Mesenchymal stem cell (in vitro differentiated cells and primary cell): ENCODE data around the gene ALPL.

Source experiments
- DNase-seq: peaks from one replicate; pipeline ENCODE4 v3.0.0-alpha.2; 2013
- H2AFZ ChIP-seq: one replicate; pipeline ENCODE4 v1.6.1; 2013; ENCODE audit warnings: low read depth, mild to moderate bottlenecking, control low read depth, inconsistent platforms, low read length, moderate library complexity
- H2AK5ac ChIP-seq: 2 replicates; pipeline ENCODE4 v1.6.1; 2013; ENCODE audit warnings: low read length, moderate library complexity, mild to moderate bottlenecking, inconsistent platforms; ENCODE audit not compliant: severe bottlenecking
- H2BK120ac ChIP-seq: one replicate; pipeline ENCODE4 v1.6.1; 2013; ENCODE audit warnings: low read depth, mild to moderate bottlenecking, inconsistent platforms, low read length, moderate library complexity
- H2BK12ac ChIP-seq, 2 experiments: one replicate each; pipeline ENCODE4 v1.6.1; 2013; ENCODE audit warnings: inconsistent platforms in 2 of 2, low read length in 2 of 2, mild to moderate bottlenecking in 2 of 2, moderate library complexity in 2 of 2, control low read depth in 1 of 2
- H2BK15ac ChIP-seq: one replicate; pipeline ENCODE4 v1.6.1; 2013; ENCODE audit warnings: mild to moderate bottlenecking, low read depth, inconsistent platforms; ENCODE audit not compliant: poor library complexity, severe bottlenecking
- H2BK5ac ChIP-seq: 2 replicates; pipeline ENCODE4 v1.6.1; 2013; ENCODE audit warnings: low read depth, mild to moderate bottlenecking, low read length, control low read depth, inconsistent platforms; ENCODE audit not compliant: poor library complexity, severe bottlenecking
- H3K14ac ChIP-seq, 2 experiments: one replicate each; pipeline ENCODE4 v1.6.1; 2013; ENCODE audit warnings: inconsistent platforms in 2 of 2, low read length in 2 of 2, control low read depth in 1 of 2, mild to moderate bottlenecking in 1 of 2, moderate library complexity in 1 of 2
- H3K18ac ChIP-seq, 2 experiments: one replicate each; pipeline ENCODE4 v1.6.1; 2013; ENCODE audit warnings: inconsistent platforms in 2 of 2, low read length in 2 of 2, control low read depth in 1 of 2, low read depth in 1 of 2, mild to moderate bottlenecking in 1 of 2
- H3K23ac ChIP-seq, 2 experiments: one replicate each; pipeline ENCODE4 v1.6.1; 2013; ENCODE audit warnings: inconsistent platforms in 2 of 2, low read length in 2 of 2, mild to moderate bottlenecking in 2 of 2, moderate library complexity in 2 of 2, control low read depth in 1 of 2
- H3K27ac ChIP-seq: 2 replicates; pipeline ENCODE4 v1.5.1; 2013; ENCODE audit warnings: mild to moderate bottlenecking, moderate library complexity, low read length, control low read depth, inconsistent platforms; ENCODE audit not compliant: poor library complexity, severe bottlenecking
- H3K27me3 ChIP-seq, 2 experiments: 2 replicates each; pipeline versions ENCODE4 v1.6.1 to v1.7.0; 2013; ENCODE audit warnings: low read length in 2 of 2, mild to moderate bottlenecking in 2 of 2, moderate library complexity in 2 of 2, control low read depth in 1 of 2, inconsistent platforms in 1 of 2; ENCODE audit not compliant: control insufficient read depth in 1 of 2, insufficient read depth in 1 of 2
- H3K36me3 ChIP-seq, 2 experiments: 2 replicates each; pipeline versions ENCODE4 v1.6.1 to v1.7.0; 2013; ENCODE audit warnings: low read length in 2 of 2, control low read depth in 1 of 2, inconsistent platforms in 1 of 2, low read depth in 1 of 2, mild to moderate bottlenecking in 1 of 2; ENCODE audit not compliant: insufficient read depth in 2 of 2, control insufficient read depth in 1 of 2
- H3K4ac ChIP-seq, 2 experiments: one replicate each; pipeline ENCODE4 v1.6.1; 2013; ENCODE audit warnings: inconsistent platforms in 2 of 2, low read length in 2 of 2, mild to moderate bottlenecking in 2 of 2, moderate library complexity in 2 of 2, control low read depth in 1 of 2, low read depth in 1 of 2
- H3K4me1 ChIP-seq: 2 replicates; pipeline ENCODE4 v1.6.1; 2013; ENCODE audit warnings: low read depth, low read length, control low read depth; ENCODE audit not compliant: control insufficient read depth, insufficient read depth
- H3K4me2 ChIP-seq: 2 replicates; pipeline ENCODE4 v1.6.1; 2013; ENCODE audit warnings: low read length, mild to moderate bottlenecking, inconsistent platforms; ENCODE audit not compliant: poor library complexity, severe bottlenecking
- H3K4me3 ChIP-seq, 2 experiments: 2 replicates each; pipeline versions ENCODE4 v1.5.1 to v1.7.0; 2013; ENCODE audit warnings: low read length in 2 of 2, mild to moderate bottlenecking in 2 of 2, control low read depth in 1 of 2, low read depth in 1 of 2; ENCODE audit not compliant: insufficient read depth in 1 of 2
- H3K79me1 ChIP-seq: replicated peaks from 2 replicates; pipeline ENCODE4 v1.6.1; 2013; ENCODE audit warnings: mild to moderate bottlenecking, control low read depth, low read length, inconsistent platforms; ENCODE audit not compliant: poor library complexity, severe bottlenecking
- H3K9ac ChIP-seq: 2 replicates; pipeline ENCODE4 v1.7.0; 2013; ENCODE audit warnings: mild to moderate bottlenecking, low read length, moderate library complexity
- H3K9me3 ChIP-seq: 2 replicates; pipeline ENCODE4 v1.7.0; 2013; ENCODE audit warnings: mild to moderate bottlenecking, low read length; ENCODE audit not compliant: control insufficient read depth
- H4K8ac ChIP-seq: one replicate; pipeline ENCODE4 v1.6.1; 2013; ENCODE audit warnings: inconsistent platforms, mild to moderate bottlenecking, low read length, moderate library complexity
- H4K91ac ChIP-seq: one replicate; pipeline ENCODE4 v1.6.1; 2013; ENCODE audit warnings: mild to moderate bottlenecking, low read length, inconsistent platforms
- WGBS: methylation state at CpG from one replicate; pipeline ENCODE4 v1.1.7; 2013; ENCODE audit warnings: mixed read lengths; 5-methylcytosine and 5-hydroxymethylcytosine counted together

Gene ALPL

DNA sequence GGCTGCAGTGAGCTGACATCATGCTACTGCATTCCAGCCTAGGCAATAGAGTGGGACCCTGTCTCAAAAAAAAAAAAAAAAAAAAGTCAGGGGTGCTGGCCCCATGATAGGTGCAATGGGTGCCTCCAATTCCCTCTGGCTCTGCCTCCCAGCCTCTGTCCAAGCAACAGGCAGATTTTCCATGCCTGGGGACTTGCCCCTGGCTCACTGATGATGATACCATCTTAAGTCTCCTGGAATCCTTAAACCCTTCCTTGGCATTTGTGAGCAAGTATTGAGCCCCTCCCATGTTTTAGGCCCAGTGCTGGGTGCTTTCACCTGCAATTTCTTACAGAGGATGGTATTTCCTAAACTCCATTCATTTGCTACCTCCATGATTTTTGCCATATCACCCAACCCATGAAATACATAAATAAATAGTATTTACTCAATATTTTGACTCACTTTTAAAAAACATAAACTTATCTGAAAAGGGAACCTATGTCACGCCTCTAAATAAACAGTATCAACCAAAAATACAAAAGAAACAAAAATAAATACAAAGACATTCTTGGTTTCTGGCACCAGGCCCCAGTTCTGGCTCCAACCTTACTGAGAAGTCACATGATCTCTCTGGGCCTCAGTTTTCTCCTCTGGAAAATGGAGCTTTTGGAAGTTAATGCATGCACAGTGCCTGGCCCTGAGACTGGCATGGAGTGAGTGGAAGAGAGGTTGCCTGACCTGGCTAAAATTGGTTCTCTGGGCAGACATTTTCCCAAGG lies 1.5 kb upstream of the ALPL start:
- H2BK5ac ChIP-seq = no peak overlapping the region
- no peak overlapping the region for H3K23ac ChIP-seq
- H2BK120ac ChIP-seq = no peak overlapping the region
- no peak overlapping the region for H2AFZ ChIP-seq
- no peak overlapping the region for H3K4ac ChIP-seq
- H2AK5ac ChIP-seq = no peak overlapping the region
- H2BK12ac ChIP-seq = no peak overlapping the region
- H3K36me3 ChIP-seq = no peaks in the 10 kb centered on the region
- H3K4me1 ChIP-seq = peaks cover 27% of the 10 kb centered on the region
- H4K91ac ChIP-seq = no peak overlapping the region
- 85% methylated on average over 1 of the region's 1 CpG for whole genome bisulfite sequencing
- no peak overlapping the region for H3K18ac ChIP-seq
- H3K4me2 ChIP-seq = no peak overlapping the region
- H3K27me3 ChIP-seq = peaks cover 10 to 57% of the 10 kb centered on the region in 2 experiments
- no peak overlapping the region for H3K14ac ChIP-seq
- no peaks in the 10 kb centered on the region for H3K79me1 ChIP-seq
- DNase-seq = no peak
- H3K27ac ChIP-seq = no peak overlapping the region
- H2BK15ac ChIP-seq = no peak overlapping the region
- H3K4me3 ChIP-seq = no peak overlapping the region
- no peak overlapping the region for H4K8ac ChIP-seq
- no peaks in the 10 kb centered on the region for H3K9me3 ChIP-seq
- H3K9ac ChIP-seq = no peak overlapping the region

- no peak overlapping the region for H3K23ac ChIP-seq
- H4K91ac ChIP-seq = no peak overlapping the region
- H2BK120ac ChIP-seq = no peak overlapping the region
- peaks cover 29% of the 10 kb centered on the region for H3K4me1 ChIP-seq
- peak overlapping the region; percentile 84 for H3K9ac ChIP-seq
- H3K79me1 ChIP-seq = no peaks in the 10 kb centered on the region
- no peak overlapping the region for H3K27ac ChIP-seq
- peak overlapping the region; percentile 78 for H4K8ac ChIP-seq
- H3K9me3 ChIP-seq = no peaks in the 10 kb centered on the region
- no peak overlapping the region for H2AFZ ChIP-seq
- no peak overlapping the region for H2AK5ac ChIP-seq
- peak overlapping the region; percentile 78 for H3K4me2 ChIP-seq
- peak overlapping the region; percentile 9 for H2BK15ac ChIP-seq
- peaks cover 10 to 61% of the 10 kb centered on the region in 2 experiments for H3K27me3 ChIP-seq
- no peak overlapping the region for H3K18ac ChIP-seq
- H2BK12ac ChIP-seq = no peak overlapping the region
- H2BK5ac ChIP-seq = no peak overlapping the region
- H3K4ac ChIP-seq = peak overlapping the region in 1 of 2 experiments; percentile 24
- no peaks in the 10 kb centered on the region for H3K36me3 ChIP-seq
- H3K4me3 ChIP-seq = peak overlapping the region in 1 of 2 experiments; percentile 75
- peak; percentile 55 for DNase-seq
- 19% methylated on average over 15 of the region's 45 CpGs for WGBS
- H3K14ac ChIP-seq = no peak overlapping the region
These were observed 458 bp upstream of the ALPL start for GRCh38 chr1:21508580-21509350.

DNA sequence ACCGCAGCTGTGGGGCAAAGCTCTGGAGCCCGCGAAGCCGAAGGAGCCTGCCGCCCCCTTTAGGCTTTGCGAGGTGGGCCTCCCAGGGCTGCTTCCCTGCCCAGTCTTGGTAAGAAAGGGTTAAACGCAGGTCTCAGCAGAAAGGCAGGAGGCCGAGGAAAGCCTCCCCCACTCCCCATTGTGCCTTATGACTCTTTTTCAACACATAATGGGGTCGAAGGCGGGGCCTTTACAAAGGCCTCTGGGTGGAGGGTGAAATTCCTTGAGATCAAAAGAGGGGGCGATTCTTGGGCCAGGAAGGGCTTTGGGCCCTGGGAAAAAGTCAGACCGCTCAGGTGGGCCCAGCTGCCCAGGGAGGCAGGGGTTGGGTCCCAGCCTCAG lies 880 bp downstream of the ALPL start:
- Histone ChIP-seq H3K4me1 (peaks cover 40% of the 10 kb centered on the region), H3K36me3 (no peaks in the 10 kb centered on the region), H3K14ac (peak overlapping the region in 1 of 2 experiments; percentile 7), H3K4me2 (peak overlapping the region; percentile 84), H2BK5ac (no peak overlapping the region), H3K27me3 (peaks cover 10 to 66% of the 10 kb centered on the region in 2 experiments), H4K91ac (no peak overlapping the region), H2AK5ac (peak overlapping the region; percentile 24), H3K9me3 (no peaks in the 10 kb centered on the region), H3K79me1 (no peaks in the 10 kb centered on the region), H3K9ac (peak overlapping the region; percentile 64), H3K4ac (no peak overlapping the region), H3K4me3 (peak overlapping the region; percentile 51 to 79), H3K23ac (no peak overlapping the region), H2BK120ac (no peak overlapping the region), H2BK12ac (peak overlapping the region; percentile 31 to 57), H2AFZ (no peak overlapping the region), H3K18ac (no peak overlapping the region), H3K27ac (no peak overlapping the region), H4K8ac (no peak overlapping the region), H2BK15ac (peak overlapping the region; percentile 73)
- WGBS = 29% methylated on average over 12 of the region's 12 CpGs
- DNase-seq = no peak
